ENCODE measurements around the gene TCN1. TPM values are rescaled to one million over a fixed set of nuclear protein-coding genes. Genes with fewer than 3 reads are reported as not detected.
"Not testable (repeated sequence)": the region's sequence is repeated elsewhere in the genome, so short reads cannot be mapped to it uniquely, and the experiment has no call there.

TCN1 gene
- total RNA-seq, 3 donors from 2014 or later, result not detected

GRCh38 chr11:59845399-59845798 lies 20.9 kb downstream of the TCN1 start, which contains the start of gene CBLIF:
Gene CBLIF (minus strand): TSS chr11:59845499. CDS start chr11:59845453, 46 bp downstream.
- DNase-seq (no peak), ATAC-seq (no peak)
- Mint-ChIP-seq H3K9me3 (no peaks in the 10 kb centered on the region), H3K4me1 (ENCODE audit: low read depth) (no peaks in the 10 kb centered on the region), H3K27me3 (ENCODE audit: low read depth) (peaks cover 11% of the 10 kb centered on the region), H3K36me3 (ENCODE audit: insufficient read depth) (no peaks in the 10 kb centered on the region), H3K4me3 (no peak within 1 kb of the TSS)

- DNase-seq, result no peak
- Mint-ChIP-seq H3K9me3 (no peaks in the 10 kb centered on the region), H3K4me1 (ENCODE audit: low read depth) (no peaks in the 10 kb centered on the region), H3K36me3 (ENCODE audit: insufficient read depth) (no peaks in the 10 kb centered on the region), H3K27me3 (ENCODE audit: low read depth) (peaks cover 11% of the 10 kb centered on the region), H3K4me3 (no peak overlapping the region)
- no peak for ATAC-seq
Observed at GRCh38 chr11:59842316-59842715, 24.0 kb downstream of the TCN1 start.

- no peak for DNase-seq
- H3K4me3 Mint-ChIP-seq, result no peak overlapping the region
- peaks cover 11% of the 10 kb centered on the region for H3K27me3 Mint-ChIP-seq (ENCODE audit: low read depth)
- no peaks in the 10 kb centered on the region for H3K9me3 Mint-ChIP-seq
- no peak for ATAC-seq
- H3K36me3 Mint-ChIP-seq (ENCODE audit: insufficient read depth), result no peaks in the 10 kb centered on the region
- H3K4me1 Mint-ChIP-seq (ENCODE audit: low read depth), result no peaks in the 10 kb centered on the region
Observed at GRCh38 chr11:59841514-59841913, 24.8 kb downstream of the TCN1 start.

- no peak for ATAC-seq
- H3K9me3 Mint-ChIP-seq, result no peaks in the 10 kb centered on the region
- H3K4me1 Mint-ChIP-seq (ENCODE audit: low read depth), result no peaks in the 10 kb centered on the region
Observed at GRCh38 chr11:59839615-59840014, 26.7 kb downstream of the TCN1 start.

GRCh38 chr11:59833602-59834001 lies 32.7 kb downstream of the TCN1 start:
- ATAC-seq, result no peak
- peaks cover 5% of the 10 kb centered on the region for H3K27me3 Mint-ChIP-seq (ENCODE audit: low read depth)
- no peak overlapping the region for H3K4me3 Mint-ChIP-seq
- no peaks in the 10 kb centered on the region for H3K36me3 Mint-ChIP-seq (ENCODE audit: insufficient read depth)
- no peak for DNase-seq
- no peaks in the 10 kb centered on the region for H3K9me3 Mint-ChIP-seq
- H3K4me1 Mint-ChIP-seq (ENCODE audit: low read depth), result no peaks in the 10 kb centered on the region

More at GRCh38 chr11:59839615-59840014, 26.7 kb downstream of the TCN1 start:
- Mint-ChIP-seq H3K27me3 (ENCODE audit: low read depth) (peaks cover 14% of the 10 kb centered on the region), H3K4me3 (no peak overlapping the region), H3K36me3 (ENCODE audit: insufficient read depth) (no peaks in the 10 kb centered on the region)
- no peak for DNase-seq

- no peaks in the 10 kb centered on the region for H3K36me3 Mint-ChIP-seq (ENCODE audit: insufficient read depth)
- ATAC-seq, result no peak
- no peak overlapping the region for H3K4me3 Mint-ChIP-seq
- H3K4me1 Mint-ChIP-seq (ENCODE audit: low read depth), result no peaks in the 10 kb centered on the region
- no peak for DNase-seq
- H3K27me3 Mint-ChIP-seq (ENCODE audit: low read depth), result peaks cover 1% of the 10 kb centered on the region
- H3K9me3 Mint-ChIP-seq, result no peaks in the 10 kb centered on the region
Observed at GRCh38 chr11:59829358-59829757, 36.9 kb downstream of the TCN1 start.

- ATAC-seq, result peak; percentile 61 to 75
- no peaks in the 10 kb centered on the region for H3K27me3 Mint-ChIP-seq (ENCODE audit: low read depth)
- DNase-seq, result no peak
- no peak overlapping the region for H3K4me3 Mint-ChIP-seq
- H3K4me1 Mint-ChIP-seq (ENCODE audit: low read depth), result peaks cover 6% of the 10 kb centered on the region
- no peaks in the 10 kb centered on the region for H3K9me3 Mint-ChIP-seq
- H3K36me3 Mint-ChIP-seq (ENCODE audit: insufficient read depth), result no peaks in the 10 kb centered on the region
Observed at GRCh38 chr11:59822989-59823566, 43.2 kb downstream of the TCN1 start.

GRCh38 chr11:59818572-59818971 lies 47.7 kb downstream of the TCN1 start:
- no peaks in the 10 kb centered on the region for H3K27me3 Mint-ChIP-seq (ENCODE audit: low read depth)
- no peak overlapping the region for H3K4me3 Mint-ChIP-seq
- ATAC-seq (no peak), DNase-seq (no peak)
- no peaks in the 10 kb centered on the region for H3K9me3 Mint-ChIP-seq
- H3K4me1 Mint-ChIP-seq (ENCODE audit: low read depth), result peaks cover 11% of the 10 kb centered on the region
- H3K36me3 Mint-ChIP-seq (ENCODE audit: insufficient read depth), result no peaks in the 10 kb centered on the region

- not testable (repeated sequence) for DNase-seq; H3K36me3 Mint-ChIP-seq (ENCODE audit: insufficient read depth); H3K9me3 Mint-ChIP-seq; H3K27me3 Mint-ChIP-seq (ENCODE audit: low read depth); H3K4me3 Mint-ChIP-seq; ATAC-seq
- peaks cover 11% of the 10 kb centered on the region for H3K4me1 Mint-ChIP-seq (ENCODE audit: low read depth)
Observed at GRCh38 chr11:59816434-59816833, 49.9 kb downstream of the TCN1 start.

GRCh38 chr11:59815754-59816153 lies 50.5 kb downstream of the TCN1 start:
- H3K36me3 Mint-ChIP-seq (ENCODE audit: insufficient read depth), result no peaks in the 10 kb centered on the region
- H3K4me1 Mint-ChIP-seq (ENCODE audit: low read depth), result peaks cover 17% of the 10 kb centered on the region
- no peak for ATAC-seq
- no peaks in the 10 kb centered on the region for H3K9me3 Mint-ChIP-seq
- no peaks in the 10 kb centered on the region for H3K27me3 Mint-ChIP-seq (ENCODE audit: low read depth)
- no peak for DNase-seq
- H3K4me3 Mint-ChIP-seq, result no peak overlapping the region

- peak overlapping the region; percentile 15 for H3K4me3 Mint-ChIP-seq
- no peaks in the 10 kb centered on the region for H3K27me3 Mint-ChIP-seq (ENCODE audit: low read depth)
- no peak for DNase-seq
- no peaks in the 10 kb centered on the region for H3K9me3 Mint-ChIP-seq
- H3K36me3 Mint-ChIP-seq (ENCODE audit: insufficient read depth), result no peaks in the 10 kb centered on the region
- peaks cover 23% of the 10 kb centered on the region for H3K4me1 Mint-ChIP-seq (ENCODE audit: low read depth)
- no peak for ATAC-seq
Observed at GRCh38 chr11:59814021-59814420, 52.3 kb downstream of the TCN1 start.

- Mint-ChIP-seq H3K27me3 (ENCODE audit: low read depth) (no peaks in the 10 kb centered on the region), H3K4me3 (no peak overlapping the region), H3K4me1 (ENCODE audit: low read depth) (peaks cover 21% of the 10 kb centered on the region), H3K9me3 (no peaks in the 10 kb centered on the region), H3K36me3 (ENCODE audit: insufficient read depth) (peaks cover 3% of the 10 kb centered on the region)
- no peak for DNase-seq
- no peak for ATAC-seq
Observed at GRCh38 chr11:59813364-59813763, 52.9 kb downstream of the TCN1 start.

GRCh38 chr11:59812220-59812619 lies 54.1 kb downstream of the TCN1 start:
- H3K4me1 Mint-ChIP-seq (ENCODE audit: low read depth), result peaks cover 21% of the 10 kb centered on the region
- no peak overlapping the region for H3K4me3 Mint-ChIP-seq
- H3K27me3 Mint-ChIP-seq (ENCODE audit: low read depth), result no peaks in the 10 kb centered on the region
- peaks cover 3% of the 10 kb centered on the region for H3K36me3 Mint-ChIP-seq (ENCODE audit: insufficient read depth)
- no peaks in the 10 kb centered on the region for H3K9me3 Mint-ChIP-seq
- DNase-seq (no peak), ATAC-seq (no peak)

- Mint-ChIP-seq H3K27me3 (ENCODE audit: low read depth) (no peaks in the 10 kb centered on the region), H3K4me3 (peak overlapping the region; percentile 94)
- no peak for ATAC-seq
Observed at GRCh38 chr11:59810911-59811259, 55.4 kb downstream of the TCN1 start.

GRCh38 chr11:59810189-59810910 lies 55.9 kb downstream of the TCN1 start, which contains the start of gene MRPL16:
Gene MRPL16 (minus strand): TSS chr11:59810778. CDS start chr11:59810658, 120 bp downstream.
- H3K36me3 Mint-ChIP-seq (ENCODE audit: insufficient read depth), result peaks cover 11% of the 10 kb centered on the region
- ATAC-seq, result peak; percentile 99 to 100
- H3K27me3 Mint-ChIP-seq (ENCODE audit: low read depth), result no peaks in the 10 kb centered on the region
- H3K4me1 Mint-ChIP-seq (ENCODE audit: low read depth), result peaks cover 21% of the 10 kb centered on the region
- no peaks in the 10 kb centered on the region for H3K9me3 Mint-ChIP-seq
- peak; percentile 86 for DNase-seq
- H3K4me3 Mint-ChIP-seq, result peak within 1 kb of the TSS; percentile 94

More at GRCh38 chr11:59810911-59811259, 55.4 kb downstream of the TCN1 start:
- H3K36me3 Mint-ChIP-seq (ENCODE audit: insufficient read depth), result peaks cover 11% of the 10 kb centered on the region
- no peak for DNase-seq
- no peaks in the 10 kb centered on the region for H3K9me3 Mint-ChIP-seq
- peaks cover 21% of the 10 kb centered on the region for H3K4me1 Mint-ChIP-seq (ENCODE audit: low read depth)
